MCF 10A (cell line): ENCODE measurements around the gene AADACL4. TPM values are rescaled to one million over a fixed set of nuclear protein-coding genes. Genes with fewer than 3 reads are reported as not detected.

Source experiments
- BruUV-seq: library from RNA; stranded (reverse); fragments of 400-500 nt; replicated peaks from 2 replicates; lab custom pipeline; 2021; lab: Mats Ljungman, UMichigan
- CTCF ChIA-PET: fragments of 300-600 bp; sonication (Branson Sonifier 250); formaldehyde crosslinking; extraction: SDS; loops from one replicate; lab custom pipeline; 2021; ENCODE audit warnings: antibody characterized with exemption, inconsistent platforms; lab: Yijun Ruan, JAX
- POLR2A ChIA-PET: fragments of 300-600, 350-650 bp; sonication (Branson Sonifier 250); formaldehyde crosslinking; extraction: SDS; loops from one replicate; lab custom pipeline; 2020; ENCODE audit warnings: antibody characterized with exemption, inconsistent platforms; lab: Yijun Ruan, JAX
- DNase-seq: peaks from one replicate; pipeline ENCODE4 v3.0.0-alpha.2; 2018; ENCODE audit not compliant: unreplicated experiment
- H3K27ac Mint-ChIP-seq: one replicate; pipeline ENCODE4 v1.8.0; 2022; ENCODE audit warnings: mild to moderate bottlenecking, low read depth, mixed read lengths; ENCODE audit not compliant: unreplicated experiment
- H3K27me3 Mint-ChIP-seq: one replicate; pipeline ENCODE4 v1.8.0; 2022; ENCODE audit warnings: mixed read lengths; ENCODE audit not compliant: insufficient read depth, unreplicated experiment
- H3K36me3 Mint-ChIP-seq: one replicate; pipeline ENCODE4 v1.8.0; 2022; ENCODE audit warnings: mild to moderate bottlenecking, moderate library complexity, mixed read lengths; ENCODE audit not compliant: insufficient read depth, unreplicated experiment
- H3K4me1 Mint-ChIP-seq: one replicate; pipeline ENCODE4 v1.8.0; 2022; ENCODE audit warnings: mixed read lengths; ENCODE audit not compliant: insufficient read depth, unreplicated experiment
- H3K4me3 Mint-ChIP-seq: one replicate; pipeline ENCODE4 v1.8.0; 2022; ENCODE audit warnings: mild to moderate bottlenecking, moderate library complexity, mixed read lengths; ENCODE audit not compliant: unreplicated experiment
- H3K9me3 Mint-ChIP-seq: one replicate; pipeline ENCODE4 v1.8.0; 2022; ENCODE audit warnings: mixed read lengths; ENCODE audit not compliant: unreplicated experiment
- CTCF ChIP-seq: fragments of 200-600 bp; IDR thresholded peaks from one replicate; pipeline ENCODE4 v1.8.0; 2022; ENCODE audit warnings: antibody characterized with exemption, mild to moderate bottlenecking; ENCODE audit not compliant: unreplicated experiment
- intact Hi-C: fragments of 100-400 bp; cut with micrococcal nuclease; formaldehyde crosslinking; loops from 2 replicates; pipeline ENCODE4 v1.14.1; 2022
- total RNA-seq: library from RNA; stranded (reverse); gene quantifications from 2 replicates; pipeline ENCODE4 v1.2.3, GENCODE V29; 2022

Gene AADACL4
- total RNA-seq, 1 experiment from 2014 or later: not detected

GRCh38 chr1:12703821-12704451 lies 60.1 kb downstream of the AADACL4 start:
- ChIA-PET POLR2A (no interaction called here), CTCF (interaction anchor here (1.1 kb wide), 1 partner anchor 19 kb away, joined by 3 read pairs; no protein-coding TSS in a partner anchor)
- Mint-ChIP-seq H3K27me3 (no peaks in the 10 kb centered on the region), H3K27ac (no peak overlapping the region), H3K4me1 (no peaks in the 10 kb centered on the region), H3K4me3 (no peak overlapping the region), H3K9me3 (peaks cover 15% of the 10 kb centered on the region), H3K36me3 (no peaks in the 10 kb centered on the region)
- no TSS peak for BruUV-seq
- TF ChIP-seq CTCF: no peak
- intact Hi-C loops: no loop called here
- no peak for DNase-seq

GRCh38 chr1:12706061-12706460 lies 62.2 kb downstream of the AADACL4 start:
- BruUV-seq: no TSS peak
- no peaks in the 10 kb centered on the region for H3K36me3 Mint-ChIP-seq
- H3K27ac Mint-ChIP-seq: no peak overlapping the region
- no peak for DNase-seq
- no peaks in the 10 kb centered on the region for H3K27me3 Mint-ChIP-seq
- no peaks in the 10 kb centered on the region for H3K4me1 Mint-ChIP-seq
- intact Hi-C loops: no loop called here
- H3K4me3 Mint-ChIP-seq: no peak overlapping the region
- ChIA-PET POLR2A (no interaction called here), CTCF (no interaction called here)
- no peak for TF ChIP-seq CTCF
- H3K9me3 Mint-ChIP-seq: peaks cover 10% of the 10 kb centered on the region

GRCh38 chr1:12708396-12709090 lies 64.7 kb downstream of the AADACL4 start:
- no peak for DNase-seq
- Mint-ChIP-seq H3K36me3 (peaks cover 4% of the 10 kb centered on the region), H3K27me3 (no peaks in the 10 kb centered on the region), H3K4me3 (no peak overlapping the region), H3K27ac (no peak overlapping the region), H3K9me3 (peaks cover 8% of the 10 kb centered on the region), H3K4me1 (no peaks in the 10 kb centered on the region)
- CTCF ChIA-PET: no interaction called here
- intact Hi-C loops: no loop called here
- BruUV-seq: no TSS peak
- no peak for TF ChIP-seq CTCF
- POLR2A ChIA-PET: no interaction called here

- no peak for TF ChIP-seq CTCF
- CTCF ChIA-PET: no interaction called here
- peak; percentile 50 for DNase-seq
- Mint-ChIP-seq H3K4me3 (no peak overlapping the region), H3K9me3 (peaks cover 3% of the 10 kb centered on the region), H3K4me1 (no peaks in the 10 kb centered on the region), H3K27ac (no peak overlapping the region), H3K27me3 (no peaks in the 10 kb centered on the region), H3K36me3 (peaks cover 6% of the 10 kb centered on the region)
- POLR2A ChIA-PET: no interaction called here
- BruUV-seq: no TSS peak
- intact Hi-C loops: no loop called here
Measured at GRCh38 chr1:12709091-12709491, 65.2 kb downstream of the AADACL4 start.
